HG03066 (cell line): Measurements from ENCODE around the gene STARD6.
"Not testable (repeated sequence)": the region's sequence is repeated elsewhere in the genome, so short reads cannot be mapped to it uniquely, and the experiment has no call there.

Source experiments
- ATAC-seq: cut with Tn5 transposase; IDR thresholded peaks from one replicate; pipeline ENCODE4 v1.9.1; 2021; ENCODE audit warnings: low read depth; ENCODE audit not compliant: unreplicated experiment

The STARD6 gene

DNA sequence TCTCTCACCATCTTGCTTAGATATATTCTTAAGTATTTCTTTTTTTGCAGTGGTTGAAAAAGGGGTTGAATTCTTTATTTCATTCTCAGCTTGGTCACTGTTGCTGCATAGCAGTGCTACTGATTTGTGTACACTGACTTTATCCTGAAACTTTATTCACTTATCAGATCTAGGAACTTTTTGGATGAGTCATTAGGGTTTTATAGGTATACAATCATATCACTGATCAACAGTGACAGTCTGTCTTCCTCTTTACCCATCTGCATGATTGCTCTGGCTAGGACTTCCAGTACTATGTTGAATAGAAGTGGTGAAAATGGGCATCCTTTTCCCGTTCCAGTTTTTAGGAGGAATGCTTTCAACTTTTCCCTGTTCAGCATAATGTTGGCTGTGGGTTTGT, 6.5 kb downstream of the STARD6 start:
- no peak for ATAC-seq

DNA sequence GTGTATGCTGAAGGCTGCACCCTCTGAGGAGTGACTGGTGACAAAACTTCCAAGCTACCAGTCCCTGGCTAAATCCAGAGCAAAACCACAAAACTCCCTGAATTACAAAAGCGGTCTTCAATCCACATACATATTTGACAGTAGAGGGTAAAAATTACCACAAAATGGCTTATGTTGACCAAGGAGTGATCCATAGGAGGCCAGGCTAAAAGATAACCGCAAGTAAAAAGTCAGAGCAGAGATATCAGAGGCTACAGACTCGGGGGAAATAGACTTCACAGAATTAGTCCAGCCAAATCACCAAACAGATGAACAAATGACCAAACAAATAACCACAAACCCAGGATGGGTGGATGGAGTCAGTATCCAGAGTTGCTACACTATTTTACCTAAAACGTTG, 19.4 kb downstream of the STARD6 start:
- no peak for ATAC-seq

DNA sequence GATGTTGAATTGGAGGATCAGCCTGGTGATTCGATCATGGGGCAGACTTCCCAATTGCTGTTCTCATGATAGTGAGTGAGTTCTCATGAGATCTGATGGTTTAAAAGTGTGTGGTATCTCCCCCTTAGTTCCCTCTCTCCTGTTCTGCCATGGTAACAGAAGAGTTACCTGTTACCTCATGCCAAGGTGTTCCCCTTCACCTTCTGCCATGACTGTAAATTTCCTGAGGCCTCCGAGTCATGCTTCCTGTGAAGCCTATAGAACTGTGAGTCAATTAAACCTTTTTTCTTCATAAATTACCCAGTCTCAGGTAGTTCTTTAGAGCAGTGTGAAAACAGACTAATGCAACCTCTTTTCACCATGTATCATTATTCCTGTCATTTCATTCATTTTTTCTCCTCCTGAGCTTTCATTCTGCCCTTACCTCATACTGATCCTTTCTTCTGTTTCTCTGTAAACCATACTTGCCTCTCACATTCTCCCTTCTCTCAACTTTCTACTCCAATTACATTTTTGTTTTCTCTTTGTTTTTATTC, 22.0 kb downstream of the STARD6 start:
- no peak for ATAC-seq

DNA sequence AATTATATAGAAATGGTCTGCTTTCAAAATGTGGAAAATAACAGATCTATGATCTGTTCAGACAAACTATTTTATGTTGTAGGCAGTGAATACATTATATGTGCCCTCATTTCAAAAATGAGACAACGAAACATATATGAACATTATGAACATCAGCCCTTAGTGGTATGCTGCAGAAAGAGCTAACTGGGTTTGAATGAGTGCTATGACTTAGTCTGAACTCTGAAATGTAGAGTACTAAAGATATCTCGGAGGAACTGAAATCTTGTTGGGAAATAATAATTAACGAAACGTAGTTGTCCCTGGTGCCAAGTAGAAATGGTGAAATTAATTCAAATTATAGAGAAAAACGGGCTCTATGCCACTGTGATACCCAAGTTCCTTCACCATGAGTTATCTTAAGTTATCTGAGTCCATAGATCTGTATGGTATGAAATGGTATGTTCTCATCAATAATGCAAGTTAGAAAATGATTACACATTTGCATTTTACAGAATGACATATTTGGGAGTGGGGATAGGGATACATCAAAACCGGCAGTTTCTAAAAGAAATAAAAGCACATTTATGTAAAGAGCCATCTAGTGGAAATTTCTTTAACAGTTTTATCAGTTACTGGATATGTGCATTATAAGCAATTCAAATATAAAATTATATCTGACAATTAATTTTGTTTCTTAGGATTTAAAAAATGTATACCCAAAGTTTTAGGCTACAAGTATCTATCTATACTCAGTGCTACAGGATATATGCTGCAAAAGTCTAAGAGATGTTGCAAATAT, 26.7 kb downstream of the STARD6 start:
- no peak for ATAC-seq

DNA sequence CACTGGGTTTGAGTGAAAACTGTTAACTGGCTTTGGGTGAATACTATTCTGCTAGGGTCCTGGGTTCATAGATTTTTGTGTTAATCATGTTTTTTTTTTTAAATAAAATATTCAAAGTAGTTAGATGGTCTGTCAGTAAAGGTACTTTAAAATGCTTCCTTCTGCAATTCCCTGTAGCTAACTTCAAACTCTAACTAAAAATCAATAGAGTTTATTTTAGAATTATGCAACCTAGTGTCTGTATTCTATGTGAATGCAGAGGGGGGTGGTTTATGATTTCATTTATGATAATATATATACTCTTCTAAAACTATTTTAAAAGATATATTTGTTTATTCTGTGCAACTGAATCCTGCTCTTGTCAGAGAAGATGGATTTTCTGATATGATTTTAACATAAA, 27.9 kb downstream of the STARD6 start:
- ATAC-seq, result no peak

DNA sequence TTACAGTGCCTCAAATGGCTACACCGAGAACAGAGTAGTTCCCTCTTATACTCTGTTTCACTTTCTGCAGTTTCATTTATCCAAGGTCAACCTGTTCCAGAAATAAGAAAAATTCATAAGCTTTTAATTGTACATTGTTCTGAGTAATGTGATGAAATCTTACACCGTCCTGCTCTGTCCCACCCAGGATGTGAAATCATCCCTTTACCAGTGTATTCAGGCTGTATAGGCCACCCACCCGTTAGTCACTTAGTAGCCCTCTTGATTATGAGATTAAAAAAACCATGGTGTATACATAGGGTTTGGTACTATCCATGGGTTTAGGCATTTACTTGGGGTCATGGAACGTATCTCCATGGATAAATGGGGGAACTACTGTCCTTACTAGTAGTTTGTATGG, 29.8 kb downstream of the STARD6 start:
- ATAC-seq, result no peak

DNA sequence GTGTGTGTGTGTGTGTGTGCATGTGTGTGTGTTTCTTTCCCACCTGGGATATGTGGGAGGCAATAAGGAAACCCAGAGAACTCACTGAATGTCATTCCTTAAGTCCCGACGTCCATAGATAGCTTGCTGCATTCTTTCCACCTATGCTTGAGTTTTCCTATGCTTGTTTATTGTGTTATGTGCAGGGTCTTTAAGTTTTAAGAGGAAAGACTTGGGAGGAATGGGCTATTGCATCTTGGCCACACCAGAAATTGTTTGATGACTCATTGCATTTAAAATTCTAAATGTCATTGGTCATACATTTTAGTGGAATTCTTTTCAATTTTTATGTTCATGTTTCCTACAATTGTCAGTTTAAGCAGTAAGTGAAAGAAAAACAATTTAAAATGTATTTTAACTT, 33.7 kb downstream of the STARD6 start:
- no peak for ATAC-seq

DNA sequence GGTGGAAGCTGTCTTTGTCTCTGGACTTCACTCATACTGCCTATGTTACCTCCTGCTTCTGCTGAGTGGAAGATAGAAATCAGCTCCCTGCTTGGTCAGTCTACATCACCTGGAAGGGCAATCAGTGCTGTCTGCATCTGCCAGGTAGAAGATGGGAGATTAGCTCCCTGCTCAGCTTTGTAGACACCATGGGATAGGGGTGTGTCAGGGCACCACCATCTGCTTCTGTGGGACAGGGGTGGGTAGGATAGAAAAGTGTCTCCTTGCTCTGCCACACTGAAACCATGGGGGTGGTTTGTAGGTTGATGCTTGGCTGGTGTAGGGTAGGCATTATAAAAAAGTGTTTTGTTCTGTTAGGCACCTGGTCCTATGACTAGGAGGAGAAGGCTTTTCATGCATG, 34.1 kb downstream of the STARD6 start:
- ATAC-seq, result no peak

DNA sequence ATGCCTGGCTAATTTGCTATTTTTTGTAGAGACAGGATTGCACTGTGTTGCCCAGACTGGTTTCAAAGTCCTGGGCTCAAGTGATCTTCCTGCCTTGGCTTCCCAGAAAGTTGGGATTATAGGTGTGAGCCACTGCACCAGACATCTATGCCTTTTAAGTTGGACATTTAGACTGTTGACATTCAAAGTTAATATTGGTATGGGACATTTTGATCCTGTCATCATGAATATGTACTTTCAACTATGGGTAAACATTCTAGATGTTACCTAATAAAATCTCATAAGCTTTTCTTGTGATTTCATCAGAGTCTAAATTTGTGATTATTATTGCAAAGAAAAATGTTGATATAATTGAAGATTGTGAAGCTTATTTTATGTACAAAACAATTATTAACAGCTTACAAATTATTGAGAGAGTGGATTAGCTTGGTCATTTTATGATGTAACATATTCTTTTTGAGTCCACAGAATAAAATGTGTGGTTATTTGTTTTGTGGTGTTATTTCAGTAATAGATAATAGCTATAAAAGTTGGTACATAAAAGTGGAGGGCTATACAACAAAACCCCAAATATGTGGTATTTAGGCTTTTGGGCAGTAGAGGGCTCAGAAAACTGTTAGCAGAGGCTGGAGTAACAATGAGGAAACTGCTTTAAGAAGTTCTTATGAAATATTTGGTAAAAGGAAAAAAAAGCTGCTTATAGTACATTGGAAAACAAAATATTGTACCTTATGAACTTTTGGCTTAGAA, 41.4 kb downstream of the STARD6 start:
- no peak for ATAC-seq

DNA sequence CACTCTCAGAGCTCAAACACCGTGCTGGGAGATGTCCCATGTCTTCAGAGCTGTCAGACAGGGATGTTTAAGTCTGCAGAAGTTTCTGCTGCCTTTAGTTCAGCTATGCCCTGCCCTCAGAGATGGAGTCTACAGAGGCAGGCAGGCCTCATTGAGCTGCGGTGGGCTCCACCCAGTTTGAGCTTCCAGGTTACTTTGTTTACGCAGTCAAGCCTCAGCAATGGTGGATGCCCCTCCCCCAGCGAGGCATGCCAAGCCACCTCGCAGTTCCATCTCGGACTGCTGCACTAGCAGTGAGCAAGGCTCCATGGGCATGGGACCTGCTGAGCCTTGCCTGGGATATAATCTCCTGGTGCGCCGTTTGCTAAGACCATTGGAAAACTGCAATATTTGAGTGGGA, 48.1 kb downstream of the STARD6 start:
- ATAC-seq, result not testable (repeated sequence)

DNA sequence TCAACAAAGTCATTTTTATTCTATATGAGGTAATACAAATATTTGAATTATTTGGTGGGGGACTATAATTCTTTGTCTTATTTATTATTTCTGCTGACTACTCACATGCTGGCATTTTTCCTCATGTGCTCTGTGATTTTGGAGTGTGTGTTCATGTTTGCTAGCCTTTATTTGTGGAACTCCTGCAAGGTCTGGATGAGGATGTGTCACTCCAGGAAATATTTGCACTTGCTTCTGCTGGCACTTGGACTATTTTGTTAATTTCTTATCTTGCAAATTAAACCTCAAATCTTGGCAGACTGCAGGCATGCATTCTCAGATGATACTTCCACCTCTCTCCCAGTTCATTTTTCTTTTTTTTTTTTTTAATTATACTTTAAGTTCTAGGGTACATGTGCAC, 54.2 kb downstream of the STARD6 start:
- no peak for ATAC-seq

DNA sequence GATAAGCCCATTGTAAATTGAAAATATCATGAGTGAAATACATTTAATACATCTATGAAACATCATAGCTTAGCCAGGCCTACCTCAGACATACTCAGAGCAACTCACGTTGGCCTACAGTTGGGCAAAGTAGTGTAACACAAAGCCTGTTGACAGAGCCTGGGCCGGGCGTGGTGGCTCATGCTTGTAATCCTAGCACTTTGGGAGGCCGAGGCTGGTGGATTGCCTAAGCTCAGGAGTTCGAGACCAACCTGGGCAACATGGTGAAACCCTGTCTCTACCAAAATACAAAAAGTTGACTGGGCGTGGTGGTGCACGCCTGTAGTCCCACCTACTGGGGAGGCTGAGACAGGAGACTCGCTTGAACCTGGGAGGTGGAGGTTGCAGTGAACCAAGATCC, 58.7 kb downstream of the STARD6 start:
- not testable (repeated sequence) for ATAC-seq

DNA sequence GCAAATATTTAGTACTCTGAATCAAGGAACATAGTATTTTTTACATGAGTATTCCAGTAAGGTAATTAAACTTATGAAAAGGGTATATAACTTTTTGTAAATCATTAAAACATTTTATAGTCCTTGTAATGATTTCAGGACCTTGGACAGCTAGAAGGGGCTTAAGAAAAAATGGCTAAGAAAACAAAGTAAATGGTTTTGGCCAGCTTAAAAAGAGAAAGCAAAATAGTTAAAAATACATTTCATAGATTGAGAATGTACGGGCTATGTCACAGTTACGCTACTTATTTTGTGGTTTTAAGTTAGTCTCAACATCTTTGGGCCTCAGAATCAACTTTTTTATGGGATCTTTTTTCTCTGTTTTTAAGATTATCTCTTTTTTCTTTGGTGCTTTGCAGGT, 61.6 kb downstream of the STARD6 start:
- no peak for ATAC-seq

DNA sequence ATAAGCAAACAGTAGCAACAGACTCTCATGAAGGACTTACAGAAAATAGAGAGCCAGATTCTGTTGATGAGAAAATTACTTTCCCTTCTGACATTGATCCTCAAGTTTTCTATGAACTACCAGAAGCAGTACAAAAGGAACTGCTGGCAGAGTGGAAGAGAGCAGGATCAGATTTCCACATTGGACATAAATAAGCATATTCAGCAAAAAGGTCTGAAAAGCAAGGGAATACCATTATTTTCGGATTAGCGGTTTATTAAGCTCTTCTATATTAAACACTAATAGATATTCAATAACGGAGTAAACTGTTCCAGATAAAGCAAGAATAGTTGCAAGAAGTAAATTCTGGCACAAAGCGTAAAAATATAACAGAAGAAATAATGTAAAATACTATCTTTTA, 63.4 kb downstream of the STARD6 start:
- ATAC-seq, result no peak

DNA sequence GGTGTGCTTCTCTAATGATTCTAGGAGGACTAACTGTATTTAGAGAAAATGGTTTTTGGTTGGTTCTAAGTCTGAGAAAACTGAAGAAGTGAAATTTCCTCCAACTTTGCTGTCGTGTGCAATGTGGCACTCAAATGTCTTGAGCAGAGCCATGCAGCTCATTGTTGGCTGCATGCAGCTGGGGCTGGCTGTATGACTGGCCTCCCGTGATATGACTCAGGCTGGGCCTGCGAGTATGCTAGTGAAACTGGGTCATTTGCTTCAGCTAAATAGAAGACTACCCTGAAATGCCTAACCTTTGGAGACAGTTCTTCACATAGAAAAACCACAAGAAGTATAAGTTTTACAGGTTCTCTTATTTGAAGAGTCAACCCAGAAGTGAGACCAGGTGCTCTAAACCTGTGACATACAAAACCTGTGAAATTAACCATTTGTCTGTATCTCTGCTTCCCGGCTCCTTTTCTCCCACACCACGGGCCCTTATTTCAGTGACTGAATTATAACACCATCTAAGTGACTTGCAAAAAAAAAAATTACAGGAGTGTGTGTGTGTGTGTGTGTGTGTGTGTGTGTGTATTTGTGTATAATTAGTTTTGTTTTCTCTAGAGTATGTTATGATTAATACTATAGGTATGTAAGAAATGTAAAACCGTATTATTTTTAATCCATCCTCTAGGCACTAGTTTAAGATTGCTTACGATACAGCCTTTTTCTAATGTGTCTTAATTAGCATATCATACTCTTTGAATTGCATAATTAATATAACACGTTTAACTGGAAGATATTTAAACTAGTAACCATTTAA, 72.5 kb downstream of the STARD6 start:
- ATAC-seq, result peak; percentile 99

DNA sequence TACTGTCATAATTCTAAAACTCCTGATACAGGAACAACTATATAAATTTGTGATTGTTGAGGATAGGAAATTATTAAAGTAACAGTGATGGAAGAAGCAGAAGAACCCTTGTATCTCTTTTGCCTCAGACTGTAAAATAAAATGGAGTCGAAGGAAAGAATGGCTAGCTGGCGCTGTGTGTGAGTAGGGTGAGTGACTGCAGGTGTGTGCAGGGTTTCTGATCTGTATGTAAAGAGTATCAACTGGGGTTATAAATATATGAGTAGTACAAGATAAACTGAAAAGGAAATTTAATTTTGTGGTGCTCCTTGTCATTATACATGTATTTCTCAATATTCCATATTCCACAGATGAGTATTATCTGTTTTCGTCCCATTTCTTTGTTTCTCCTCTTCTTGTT, 73.1 kb downstream of the STARD6 start:
- ATAC-seq, result peak; percentile 25

DNA sequence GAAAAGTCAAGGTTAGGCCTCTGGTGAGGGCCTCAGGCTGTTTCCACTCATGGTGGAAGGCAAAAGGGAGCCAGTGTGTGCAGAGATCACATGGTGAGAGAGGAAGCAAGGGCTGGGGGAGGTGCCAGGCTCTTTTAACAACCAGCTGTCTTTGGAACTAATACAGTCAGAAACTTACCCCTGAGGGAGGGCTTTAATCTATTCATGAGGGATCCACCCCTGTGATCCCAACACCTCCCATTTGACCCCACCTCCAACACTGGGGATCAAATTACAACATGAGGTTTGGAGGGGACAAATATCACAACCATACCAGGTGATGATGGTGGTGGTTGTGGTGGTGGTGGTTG, 77.5 kb downstream of the STARD6 start:
- no peak for ATAC-seq

DNA sequence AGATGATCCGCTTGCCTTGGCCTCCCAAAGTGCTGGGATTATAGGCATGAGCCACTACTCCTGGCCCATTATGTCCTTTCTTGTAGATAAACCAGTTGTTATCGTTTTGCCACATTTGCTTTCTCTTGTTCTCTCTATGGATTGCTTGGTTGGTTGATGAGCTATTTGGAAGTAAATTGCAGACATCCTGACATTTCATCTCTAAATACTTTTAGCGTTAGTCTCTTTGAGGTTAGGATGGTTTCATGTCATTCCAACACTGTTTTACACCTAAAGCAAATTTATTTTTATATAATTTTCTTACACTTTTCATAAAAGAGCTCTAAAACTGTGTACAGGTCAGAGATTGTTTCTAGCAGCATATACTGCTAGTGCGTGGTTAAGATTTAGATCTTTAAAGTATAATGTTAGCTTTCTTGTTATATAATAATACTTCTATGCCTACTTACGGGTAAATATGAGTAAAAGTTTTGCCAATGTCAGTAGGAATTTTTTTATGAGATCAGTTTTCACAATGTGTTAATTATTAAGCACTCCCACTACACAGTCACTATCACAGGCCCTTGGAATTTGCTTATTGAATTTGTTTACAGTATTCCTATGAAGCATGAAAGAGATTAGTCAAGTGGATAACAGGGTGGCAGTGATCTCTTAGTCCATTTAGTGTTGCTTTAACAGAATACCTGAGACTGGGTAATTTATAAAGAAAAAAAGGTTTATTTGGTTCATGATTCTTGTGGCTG, 78.0 kb downstream of the STARD6 start:
- ATAC-seq, result no peak

DNA sequence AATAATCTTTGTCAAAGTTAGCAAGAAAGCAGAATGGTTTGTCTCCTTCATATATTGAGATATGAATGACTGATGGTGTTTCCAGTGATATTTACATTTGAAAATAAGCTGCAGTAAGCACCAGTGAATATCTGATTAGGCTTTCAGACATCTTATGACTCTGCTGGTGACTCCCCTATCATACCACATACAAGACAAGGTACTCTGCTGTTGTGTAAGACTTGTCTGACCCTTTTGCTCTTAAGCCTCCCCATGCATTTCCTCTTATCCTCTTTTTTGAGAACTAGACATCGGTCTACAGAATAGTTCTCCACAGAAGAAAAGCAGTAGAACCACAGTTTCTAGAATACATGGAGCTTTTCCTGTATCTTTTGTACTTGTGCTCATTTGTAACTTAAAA, 79.0 kb downstream of the STARD6 start:
- ATAC-seq, result no peak

DNA sequence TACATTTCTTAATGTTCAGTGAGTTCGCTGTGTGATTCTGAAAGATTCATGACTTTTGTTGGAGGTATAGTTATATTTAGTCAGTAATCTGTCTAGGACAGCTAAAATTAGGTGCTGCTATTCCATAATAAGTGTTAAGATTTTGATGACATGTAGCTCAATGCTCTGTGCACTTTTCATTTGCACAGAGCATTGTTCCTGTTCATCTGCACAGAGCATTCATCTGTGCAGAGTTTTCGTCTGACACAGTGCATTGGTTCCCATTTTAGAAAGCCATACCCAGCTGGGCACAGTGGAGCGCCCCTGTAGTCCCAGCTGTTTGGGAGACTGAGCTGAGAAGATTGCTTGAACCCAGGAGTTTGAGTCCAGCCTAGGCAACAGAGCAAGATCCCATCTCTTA, 79.8 kb downstream of the STARD6 start:
- no peak for ATAC-seq
